Hepatocyte (in vitro differentiated cells): ENCODE measurements around the gene PGC. TPM values are rescaled to one million over a fixed set of nuclear protein-coding genes. Genes with fewer than 3 reads are reported as not detected.
A peak's percentile ranks its signal among the peaks of the same experiment; 100 is the strongest.

Experiments
- DNase-seq: peaks from one replicate; pipeline ENCODE4 v3.0.0-alpha.2; 2016; ENCODE audit warnings: low spot score
- H2AFZ ChIP-seq: fragments of 200-600 bp; sonication (generic); 2 replicates; pipeline ENCODE4 v1.6.0; 2016; ENCODE audit warnings: antibody characterized with exemption, mild to moderate bottlenecking
- H3K27ac ChIP-seq: fragments of 200-600 bp; sonication (generic); 2 replicates; pipeline ENCODE4 v1.5.1; 2016; ENCODE audit warnings: mild to moderate bottlenecking
- H3K27me3 ChIP-seq: fragments of 200-600 bp; sonication (generic); 2 replicates; pipeline ENCODE4 v1.6.1; 2016
- H3K36me3 ChIP-seq: fragments of 200-600 bp; sonication (generic); replicated peaks from 2 replicates; pipeline ENCODE4 v1.5.1; 2016; ENCODE audit warnings: low read depth; ENCODE audit not compliant: insufficient read depth
- H3K4me1 ChIP-seq: fragments of 200-600 bp; sonication (generic); 2 replicates; pipeline ENCODE4 v1.5.1; 2016; ENCODE audit warnings: mild to moderate bottlenecking, moderate library complexity; ENCODE audit not compliant: insufficient read depth
- H3K4me2 ChIP-seq: fragments of 200-600 bp; sonication (generic); 2 replicates; pipeline ENCODE4 v1.6.0; 2016
- H3K4me3 ChIP-seq: fragments of 200-600 bp; sonication (generic); 2 replicates; pipeline ENCODE4 v1.5.1; 2016; ENCODE audit warnings: mild to moderate bottlenecking
- H3K79me2 ChIP-seq: fragments of 200-600 bp; sonication (generic); 2 replicates; pipeline ENCODE4 v1.6.0; 2017; ENCODE audit warnings: mild to moderate bottlenecking
- H3K9me2 ChIP-seq: fragments of 200-600 bp; sonication (generic); replicated peaks from 2 replicates; pipeline ENCODE4 v1.6.0; 2017; ENCODE audit warnings: mild to moderate bottlenecking; ENCODE audit not compliant: insufficient read depth
- H3K9me3 ChIP-seq: fragments of 200-600 bp; sonication (generic); 2 replicates; pipeline ENCODE4 v1.5.1; 2016; ENCODE audit warnings: low read depth, mild to moderate bottlenecking
- H4K20me1 ChIP-seq: fragments of 200-600 bp; sonication (generic); 2 replicates; pipeline ENCODE4 v1.6.0; 2016; ENCODE audit warnings: mild to moderate bottlenecking; ENCODE audit not compliant: insufficient read depth, poor library complexity, severe bottlenecking
- CTCF ChIP-seq: fragments of 200-600 bp; sonication (generic); IDR thresholded peaks from 2 replicates; pipeline ENCODE4 v1.5.1; 2016; ENCODE audit warnings: antibody characterized with exemption, mild to moderate bottlenecking; ENCODE audit not compliant: poor library complexity
- EZH2 ChIP-seq: fragments of 200-600 bp; sonication (generic); IDR thresholded peaks from 2 replicates; pipeline ENCODE4 v1.6.1; 2016; ENCODE audit warnings: antibody characterized with exemption, mild to moderate bottlenecking, borderline replicate concordance
- EZH2phosphoT487 ChIP-seq: fragments of 200-600 bp; sonication (generic); IDR thresholded peaks from one replicate; pipeline ENCODE4 v1.6.1; 2018; ENCODE audit warnings: antibody characterized with exemption, mild to moderate bottlenecking, low read depth, moderate library complexity; ENCODE audit not compliant: unreplicated experiment, severe bottlenecking
- WGBS: methylation state at CpG from one replicate; pipeline ENCODE4 v1.1.6; 2016; ENCODE audit warnings: low lambda C conversion rate; ENCODE audit errors: missing lambda C conversion rate; 5-methylcytosine and 5-hydroxymethylcytosine counted together
- polyA plus RNA-seq: library from polyadenylated mRNA; unstranded; fragments of >200 nt; fragmentation: Nextera tagmentation; extraction: Ambion mirVana; gene quantifications from 2 replicates; pipeline ENCODE4 v1.2.1, GENCODE V29; 2016
- total RNA-seq: library from RNA; depleted of rRNA; stranded (reverse); fragments of >200 nt; gene quantifications from 2 replicates; pipeline ENCODE4 v1.2.3, GENCODE V29; 2014

The PGC gene
- total and polyA plus RNA-seq, 2 experiments from 2014 or later, result 109 to 114 TPM

DNA sequence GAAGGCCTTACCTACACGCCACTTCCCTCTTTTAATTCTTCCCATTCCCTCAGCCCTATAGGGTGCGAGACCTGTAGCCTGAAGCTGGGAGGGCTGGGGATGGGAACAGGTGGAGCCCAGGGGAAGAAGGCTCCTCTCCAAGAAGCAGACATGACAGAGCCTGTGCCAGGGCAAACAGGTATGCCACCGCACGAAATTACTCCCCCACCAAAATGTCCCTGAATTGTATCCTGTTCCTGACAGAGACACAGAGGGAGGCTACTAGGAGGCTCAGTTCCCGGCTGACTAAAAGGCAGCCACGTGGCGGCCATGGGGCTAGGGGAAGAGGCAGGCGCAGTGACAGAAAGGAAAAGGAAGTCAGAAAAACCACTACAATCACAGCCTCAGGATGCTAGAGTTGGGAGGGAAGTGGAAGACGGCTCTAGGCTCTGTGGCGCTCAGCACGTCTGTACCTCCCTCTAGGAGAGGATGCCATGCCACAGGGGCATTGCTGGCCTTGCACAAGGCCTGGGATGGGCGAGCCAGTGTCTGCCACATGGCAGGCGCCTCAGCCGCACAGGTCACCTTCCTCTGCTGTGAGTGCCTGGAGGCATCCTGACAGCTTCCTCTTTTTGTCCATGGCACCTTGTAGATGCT lies 39.5 kb downstream of the PGC start:
- Histone ChIP-seq H3K4me3 (no peak overlapping the region), H3K4me2 (no peak overlapping the region), H3K9me2 (no peaks in the 10 kb centered on the region), H3K36me3 (no peaks in the 10 kb centered on the region), H3K9me3 (no peaks in the 10 kb centered on the region), H2AFZ (no peak overlapping the region), H3K27ac (no peak overlapping the region), H4K20me1 (no peaks in the 10 kb centered on the region), H3K4me1 (peaks cover 11% of the 10 kb centered on the region), H3K27me3 (no peaks in the 10 kb centered on the region), H3K79me2 (peaks cover 22% of the 10 kb centered on the region)
- 86% methylated on average over 14 of the region's 14 CpGs for WGBS
- TF ChIP-seq CTCF, result no peak
- TF ChIP-seq EZH2, result no peak
- TF ChIP-seq EZH2phosphoT487, result no peak
- DNase-seq, result no peak

DNA sequence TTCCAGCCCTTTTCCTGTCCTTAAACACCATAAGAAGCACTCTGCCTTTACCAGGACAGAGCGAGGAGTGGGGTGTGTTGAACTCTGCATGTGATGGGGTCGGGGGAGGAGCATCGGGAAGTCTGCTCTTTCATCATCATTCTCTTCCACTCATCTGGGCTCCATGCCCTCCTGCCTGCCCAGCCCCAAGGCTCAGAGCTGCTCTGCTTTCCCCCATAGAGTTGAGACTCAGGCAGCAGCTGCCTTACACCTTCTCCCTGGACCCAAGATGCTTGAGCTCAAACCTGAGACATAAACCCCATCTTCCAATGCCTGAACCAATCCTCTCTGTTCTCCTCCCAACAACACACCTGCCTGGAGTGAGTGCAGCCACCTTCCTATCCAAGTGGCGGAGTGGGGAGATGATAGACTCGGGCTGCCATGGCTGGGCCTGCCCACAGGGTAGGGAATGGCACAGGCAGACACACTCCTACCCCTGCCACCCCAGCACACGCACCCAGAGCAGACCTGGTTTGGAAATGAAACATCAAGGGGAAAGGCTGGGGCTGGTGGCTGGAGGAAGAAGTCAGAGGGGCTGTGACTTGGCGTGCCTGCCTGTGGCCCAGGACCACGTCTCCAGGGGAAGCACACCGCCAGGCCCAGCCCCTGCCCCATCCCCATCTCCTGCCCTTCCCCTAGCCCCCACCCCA lies 40.2 kb downstream of the PGC start:
- no peaks in the 10 kb centered on the region for H3K9me2 ChIP-seq
- no peak overlapping the region for H2AFZ ChIP-seq
- H3K4me1 ChIP-seq, result peaks cover 11% of the 10 kb centered on the region
- H3K36me3 ChIP-seq, result no peaks in the 10 kb centered on the region
- H3K9me3 ChIP-seq, result no peaks in the 10 kb centered on the region
- WGBS, result 83% methylated on average over 8 of the region's 9 CpGs
- H4K20me1 ChIP-seq, result no peaks in the 10 kb centered on the region
- H3K4me3 ChIP-seq, result no peak overlapping the region
- H3K4me2 ChIP-seq, result no peak overlapping the region
- no peaks in the 10 kb centered on the region for H3K27me3 ChIP-seq
- peaks cover 16% of the 10 kb centered on the region for H3K79me2 ChIP-seq
- TF ChIP-seq EZH2 (no peak), CTCF (no peak), EZH2phosphoT487 (no peak)
- peak; percentile 58 for DNase-seq
- H3K27ac ChIP-seq, result peak overlapping the region; percentile 57

- Histone ChIP-seq H3K9me2 (no peaks in the 10 kb centered on the region), H3K4me2 (no peak overlapping the region), H4K20me1 (no peaks in the 10 kb centered on the region), H3K9me3 (no peaks in the 10 kb centered on the region), H3K4me1 (peaks cover 11% of the 10 kb centered on the region), H3K79me2 (peaks cover 12% of the 10 kb centered on the region), H3K27ac (peak overlapping the region; percentile 57), H3K36me3 (no peaks in the 10 kb centered on the region), H3K27me3 (no peaks in the 10 kb centered on the region), H3K4me3 (no peak overlapping the region), H2AFZ (no peak overlapping the region)
- no peak for DNase-seq
- WGBS, result 74% methylated on average over 13 of the region's 15 CpGs
- TF ChIP-seq CTCF (peak; percentile 53), EZH2phosphoT487 (no peak), EZH2 (no peak)
These were observed 41.0 kb downstream of the PGC start for GRCh38 chr6:41705996-41706835.
